ENCODE results near the gene MCM8.

MCM8 gene

GRCh38 chr20:6000871-6001270, 50.4 kb downstream of the MCM8 start:
- Mint-ChIP-seq H3K36me3 (peaks cover 8% of the 10 kb centered on the region), H3K9me3 (no peaks in the 10 kb centered on the region), H3K4me3 (no peak overlapping the region), H3K4me1 (peaks cover 48% of the 10 kb centered on the region), H3K27me3 (no peaks in the 10 kb centered on the region), H3K27ac (no peak overlapping the region)
- CTCF ChIA-PET: interaction anchor here (1.1 to 1.6 kb wide), 2 partner anchors 469 to 471 kb away, joined by 3 read pairs; no protein-coding TSS in a partner anchor
- DNase-seq: no peak

- Mint-ChIP-seq H3K27me3 (no peaks in the 10 kb centered on the region), H3K36me3 (peaks cover 16% of the 10 kb centered on the region), H3K27ac (peak overlapping the region; percentile 92), H3K4me3 (peak overlapping the region; percentile 96), H3K4me1 (peaks cover 33% of the 10 kb centered on the region), H3K9me3 (no peaks in the 10 kb centered on the region)
- CTCF ChIA-PET: interaction anchor here (0.7 kb wide), 1 partner anchor 71 kb away, joined by 3 read pairs; no protein-coding TSS in a partner anchor
- DNase-seq: no peak
Measured at GRCh38 chr20:6006603-6006949, 56.1 kb downstream of the MCM8 start.

GRCh38 chr20:6007094-6007528, 56.7 kb downstream of the MCM8 start:
- no peaks in the 10 kb centered on the region for H3K27me3 Mint-ChIP-seq
- H3K4me3 Mint-ChIP-seq: peak overlapping the region; percentile 96
- DNase-seq: no peak
- H3K4me1 Mint-ChIP-seq: peaks cover 33% of the 10 kb centered on the region
- no peaks in the 10 kb centered on the region for H3K9me3 Mint-ChIP-seq
- CTCF ChIA-PET: interaction anchor here (0.7 kb wide), 1 partner anchor 72 kb away, joined by 3 read pairs; no protein-coding TSS in a partner anchor
- H3K27ac Mint-ChIP-seq: peak overlapping the region; percentile 19
- peaks cover 20% of the 10 kb centered on the region for H3K36me3 Mint-ChIP-seq

- DNase-seq: no peak
- H3K4me1 Mint-ChIP-seq: peaks cover 33% of the 10 kb centered on the region
- peak overlapping the region; percentile 96 for H3K4me3 Mint-ChIP-seq
- no peaks in the 10 kb centered on the region for H3K27me3 Mint-ChIP-seq
- CTCF ChIA-PET: interaction anchor here (0.7 kb wide), 1 partner anchor 72 kb away, joined by 3 read pairs; no protein-coding TSS in a partner anchor
- peaks cover 25% of the 10 kb centered on the region for H3K36me3 Mint-ChIP-seq
- no peaks in the 10 kb centered on the region for H3K9me3 Mint-ChIP-seq
- H3K27ac Mint-ChIP-seq: no peak overlapping the region
Measured at GRCh38 chr20:6007529-6008103, 57.2 kb downstream of the MCM8 start.

- Mint-ChIP-seq H3K9me3 (no peaks in the 10 kb centered on the region), H3K27me3 (no peaks in the 10 kb centered on the region), H3K4me1 (peaks cover 32% of the 10 kb centered on the region), H3K36me3 (peaks cover 29% of the 10 kb centered on the region), H3K4me3 (no peak overlapping the region), H3K27ac (no peak overlapping the region)
- CTCF ChIA-PET: no interaction called here
- DNase-seq: no peak
Measured at GRCh38 chr20:6008254-6008653, 57.8 kb downstream of the MCM8 start.

GRCh38 chr20:6012179-6012578, 61.7 kb downstream of the MCM8 start:
- Mint-ChIP-seq H3K27ac (no peak overlapping the region), H3K4me3 (no peak overlapping the region), H3K36me3 (peaks cover 48% of the 10 kb centered on the region), H3K4me1 (peaks cover 17% of the 10 kb centered on the region), H3K9me3 (no peaks in the 10 kb centered on the region), H3K27me3 (no peaks in the 10 kb centered on the region)
- no peak for DNase-seq
- CTCF ChIA-PET: no interaction called here

- CTCF ChIA-PET: no interaction called here
- no peaks in the 10 kb centered on the region for H3K9me3 Mint-ChIP-seq
- H3K27me3 Mint-ChIP-seq: no peaks in the 10 kb centered on the region
- H3K4me3 Mint-ChIP-seq: no peak overlapping the region
- no peaks in the 10 kb centered on the region for H3K4me1 Mint-ChIP-seq
- no peak overlapping the region for H3K27ac Mint-ChIP-seq
- DNase-seq: no peak
- H3K36me3 Mint-ChIP-seq: peaks cover 61% of the 10 kb centered on the region
Measured at GRCh38 chr20:6014017-6014416, 63.6 kb downstream of the MCM8 start.

GRCh38 chr20:6014957-6015356, 64.5 kb downstream of the MCM8 start:
- Mint-ChIP-seq H3K27ac (no peak overlapping the region), H3K36me3 (peaks cover 57% of the 10 kb centered on the region), H3K4me3 (no peak overlapping the region), H3K27me3 (no peaks in the 10 kb centered on the region), H3K9me3 (no peaks in the 10 kb centered on the region), H3K4me1 (no peaks in the 10 kb centered on the region)
- no peak for DNase-seq
- CTCF ChIA-PET: no interaction called here

GRCh38 chr20:6017467-6017866, 67.0 kb downstream of the MCM8 start:
- Mint-ChIP-seq H3K4me1 (peaks cover 2% of the 10 kb centered on the region), H3K27ac (no peak overlapping the region), H3K36me3 (peaks cover 44% of the 10 kb centered on the region), H3K27me3 (no peaks in the 10 kb centered on the region), H3K4me3 (no peak overlapping the region), H3K9me3 (no peaks in the 10 kb centered on the region)
- CTCF ChIA-PET: no interaction called here
- DNase-seq: no peak

GRCh38 chr20:6017880-6018279, 67.4 kb downstream of the MCM8 start:
- Mint-ChIP-seq H3K36me3 (peaks cover 44% of the 10 kb centered on the region), H3K4me1 (peaks cover 5% of the 10 kb centered on the region), H3K4me3 (no peak overlapping the region), H3K27ac (no peak overlapping the region), H3K9me3 (no peaks in the 10 kb centered on the region), H3K27me3 (no peaks in the 10 kb centered on the region)
- CTCF ChIA-PET: no interaction called here
- no peak for DNase-seq

GRCh38 chr20:6024768-6025167, 74.3 kb downstream of the MCM8 start:
- DNase-seq: no peak
- H3K9me3 Mint-ChIP-seq: peaks cover 3% of the 10 kb centered on the region
- H3K36me3 Mint-ChIP-seq: peaks cover 52% of the 10 kb centered on the region
- H3K27me3 Mint-ChIP-seq: no peaks in the 10 kb centered on the region
- H3K27ac Mint-ChIP-seq: no peak overlapping the region
- CTCF ChIA-PET: no interaction called here
- H3K4me1 Mint-ChIP-seq: peaks cover 21% of the 10 kb centered on the region
- no peak overlapping the region for H3K4me3 Mint-ChIP-seq

GRCh38 chr20:6026051-6026450, 75.6 kb downstream of the MCM8 start:
- Mint-ChIP-seq H3K36me3 (peaks cover 54% of the 10 kb centered on the region), H3K4me1 (peaks cover 29% of the 10 kb centered on the region), H3K27me3 (no peaks in the 10 kb centered on the region), H3K27ac (no peak overlapping the region), H3K9me3 (peaks cover 3% of the 10 kb centered on the region), H3K4me3 (no peak overlapping the region)
- no peak for DNase-seq
- CTCF ChIA-PET: no interaction called here

- H3K9me3 Mint-ChIP-seq: peaks cover 3% of the 10 kb centered on the region
- H3K27me3 Mint-ChIP-seq: no peaks in the 10 kb centered on the region
- no peak overlapping the region for H3K4me3 Mint-ChIP-seq
- H3K27ac Mint-ChIP-seq: no peak overlapping the region
- H3K4me1 Mint-ChIP-seq: peaks cover 33% of the 10 kb centered on the region
- no peak for DNase-seq
- CTCF ChIA-PET: no interaction called here
- H3K36me3 Mint-ChIP-seq: peaks cover 53% of the 10 kb centered on the region
Measured at GRCh38 chr20:6028818-6029217, 78.4 kb downstream of the MCM8 start.

- H3K36me3 Mint-ChIP-seq: peaks cover 50% of the 10 kb centered on the region
- DNase-seq: no peak
- H3K4me3 Mint-ChIP-seq: no peak overlapping the region
- H3K27me3 Mint-ChIP-seq: no peaks in the 10 kb centered on the region
- H3K9me3 Mint-ChIP-seq: peaks cover 3% of the 10 kb centered on the region
- no peak overlapping the region for H3K27ac Mint-ChIP-seq
- CTCF ChIA-PET: no interaction called here
- peaks cover 40% of the 10 kb centered on the region for H3K4me1 Mint-ChIP-seq
Measured at GRCh38 chr20:6029538-6029937, 79.1 kb downstream of the MCM8 start.

- Mint-ChIP-seq H3K9me3 (no peaks in the 10 kb centered on the region), H3K27ac (peak overlapping the region; percentile 16), H3K4me1 (peaks cover 41% of the 10 kb centered on the region), H3K36me3 (peaks cover 45% of the 10 kb centered on the region), H3K4me3 (no peak overlapping the region), H3K27me3 (no peaks in the 10 kb centered on the region)
- CTCF ChIA-PET: no interaction called here
- DNase-seq: no peak
Measured at GRCh38 chr20:6030453-6031080, 80.1 kb downstream of the MCM8 start.

All from activated naive CD4-positive, alpha-beta T cell treated with anti-CD3 and anti-CD28 coated beads, Interleukin-2, amount 10 ng/mL, durations not matched to agents 7 days and 5 days (primary cell).